Measurements from ENCODE around the gene POLD4.

DNA sequence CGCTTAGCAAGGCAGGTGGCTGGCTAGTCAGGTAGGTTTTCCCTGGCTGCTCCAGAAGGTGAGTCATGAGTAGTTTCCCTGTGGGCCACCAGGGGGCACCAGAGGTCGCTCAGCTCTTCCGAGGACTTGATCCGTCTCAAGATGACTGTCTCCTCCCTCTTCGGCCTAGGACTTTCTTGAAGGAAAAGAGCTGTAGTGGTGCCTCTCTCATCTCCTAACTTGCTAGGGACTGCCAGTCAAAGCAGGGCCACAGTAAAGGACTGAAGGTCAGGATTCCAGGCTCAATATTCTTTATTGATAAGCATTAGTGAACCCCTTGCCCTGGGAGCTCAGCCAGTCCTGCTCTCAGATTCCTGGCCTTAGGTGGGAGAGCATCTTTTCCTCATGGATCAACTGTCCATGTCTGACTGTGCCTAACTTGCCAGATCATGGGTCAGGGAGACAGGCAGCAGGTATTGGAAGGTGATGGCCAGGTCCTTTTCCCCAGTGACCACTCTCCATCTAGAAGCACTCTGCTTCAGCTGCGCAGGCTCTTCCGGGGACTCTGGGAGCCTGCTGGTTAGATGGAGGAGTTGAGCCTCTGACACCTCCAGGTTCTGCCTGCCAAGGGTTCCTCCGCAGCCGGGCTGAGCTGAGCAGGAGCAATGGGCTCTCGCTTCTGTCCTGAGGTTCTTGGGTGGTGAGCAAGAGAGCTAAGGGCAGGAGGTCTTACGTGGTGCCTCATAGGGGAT, 1.9 kb downstream of the POLD4 start:
- TF ChIP-seq EZH2phosphoT487 (IDR thresholded peaks at IDR 0.05; ENCODE audit: borderline replicate concordance, low read depth, low read length) (no peak), CTCF (conservative IDR thresholded peaks at IDR 0.05; ENCODE audit: low read length) (peak; percentile 94)
